Measurements from ENCODE around the gene GSTM3. TPM values are rescaled to one million over a fixed set of nuclear protein-coding genes. Genes with fewer than 3 reads are reported as not detected.

Gene GSTM3
- total RNA-seq, 4 donors from 2014 or later: 61.1 to 162 (median 132) TPM

DNA sequence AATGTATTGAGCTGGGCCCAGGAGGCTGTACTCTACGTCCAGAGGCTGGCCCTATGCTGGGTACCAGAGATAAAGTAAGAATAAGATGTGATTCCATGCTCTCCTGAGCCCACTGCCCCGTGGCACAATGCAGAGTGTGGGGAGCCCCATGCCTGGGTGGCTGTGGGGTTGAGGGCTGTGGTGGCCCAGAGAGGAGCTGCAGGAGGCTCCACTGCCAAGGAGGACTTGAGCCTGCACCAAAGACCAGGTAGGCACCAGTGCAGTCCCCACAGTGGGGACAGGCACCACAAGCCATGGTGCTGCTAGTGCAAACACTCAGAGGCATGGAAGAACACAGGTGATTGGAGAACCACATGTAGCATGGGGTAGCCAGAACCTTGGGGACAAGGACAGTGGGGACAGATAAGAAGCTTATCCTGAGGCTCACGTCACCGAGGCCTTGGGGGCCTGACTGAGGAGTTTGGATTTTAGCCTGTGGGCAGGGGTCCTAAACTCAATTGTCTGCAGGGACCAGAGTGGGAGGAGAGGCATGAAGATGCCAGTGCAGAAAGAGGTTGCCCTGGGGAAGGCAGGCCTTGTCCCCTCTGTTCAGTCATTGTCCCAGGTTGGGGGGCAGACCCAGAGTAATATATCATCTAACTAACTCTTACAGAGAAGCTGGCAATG is 44.7 kb upstream of the GSTM3 start:
- Histone ChIP-seq H3K4me1 (peaks cover 14 to 30% of the 10 kb centered on the region in 2 donors), H3K4me3 (replicated peaks in 1 of 3) (no peak overlapping the region), H3K9me3 (no peaks in the 10 kb centered on the region), H3K27me3 (no peaks in the 10 kb centered on the region), H3K36me3 (no peaks in the 10 kb centered on the region), H3K27ac (no peak overlapping the region)
- DNase-seq: no peak
- WGBS, 2 donors: 80 to 91% methylated on average over 4 of the region's 4 CpGs
- TF ChIP-seq POLR2A (IDR thresholded peaks at IDR 0.05): no peak
- TF ChIP-seq, protein P1, sequence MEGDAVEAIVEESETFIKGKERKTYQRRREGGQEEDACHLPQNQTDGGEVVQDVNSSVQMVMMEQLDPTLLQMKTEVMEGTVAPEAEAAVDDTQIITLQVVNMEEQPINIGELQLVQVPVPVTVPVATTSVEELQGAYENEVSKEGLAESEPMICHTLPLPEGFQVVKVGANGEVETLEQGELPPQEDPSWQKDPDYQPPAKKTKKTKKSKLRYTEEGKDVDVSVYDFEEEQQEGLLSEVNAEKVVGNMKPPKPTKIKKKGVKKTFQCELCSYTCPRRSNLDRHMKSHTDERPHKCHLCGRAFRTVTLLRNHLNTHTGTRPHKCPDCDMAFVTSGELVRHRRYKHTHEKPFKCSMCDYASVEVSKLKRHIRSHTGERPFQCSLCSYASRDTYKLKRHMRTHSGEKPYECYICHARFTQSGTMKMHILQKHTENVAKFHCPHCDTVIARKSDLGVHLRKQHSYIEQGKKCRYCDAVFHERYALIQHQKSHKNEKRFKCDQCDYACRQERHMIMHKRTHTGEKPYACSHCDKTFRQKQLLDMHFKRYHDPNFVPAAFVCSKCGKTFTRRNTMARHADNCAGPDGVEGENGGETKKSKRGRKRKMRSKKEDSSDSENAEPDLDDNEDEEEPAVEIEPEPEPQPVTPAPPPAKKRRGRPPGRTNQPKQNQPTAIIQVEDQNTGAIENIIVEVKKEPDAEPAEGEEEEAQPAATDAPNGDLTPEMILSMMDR (IDR thresholded peaks at IDR 0.05): no peak
- intact Hi-C loops (cut with DNase I): no loop called here

DNA sequence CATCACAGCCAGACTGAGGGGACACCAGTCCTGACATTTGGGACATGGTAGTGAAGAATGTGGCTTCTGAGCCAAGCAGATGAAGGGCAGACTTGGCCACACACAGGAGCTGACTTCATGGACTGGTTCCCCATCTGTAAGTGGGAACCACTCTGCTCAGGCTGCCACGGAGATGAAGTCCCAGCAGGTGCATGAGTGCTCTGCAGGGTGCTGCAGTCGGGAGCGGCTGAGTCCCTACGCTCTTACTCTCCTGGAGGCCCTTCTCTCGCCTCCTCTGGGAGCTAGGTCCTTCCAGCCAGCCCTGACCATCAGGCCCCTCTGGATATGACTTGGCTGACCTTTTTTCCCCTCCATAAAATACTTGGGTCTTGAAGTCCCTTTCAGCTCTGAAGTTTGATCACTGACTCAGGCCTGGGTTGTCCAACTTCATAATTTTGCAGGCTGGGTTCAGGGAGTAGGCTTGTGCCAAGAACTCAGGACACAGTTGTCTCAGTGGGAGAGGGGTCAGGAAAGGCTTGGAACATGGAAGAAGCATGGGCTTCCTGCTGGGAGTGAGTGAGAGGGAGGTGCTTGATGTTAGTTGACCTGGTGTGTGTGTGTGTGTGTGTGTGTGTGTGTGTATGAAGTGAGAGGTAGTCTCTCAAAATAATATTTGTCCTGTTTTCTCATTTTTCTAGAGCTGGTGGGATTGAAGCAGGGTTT is 43.9 kb upstream of the GSTM3 start:
- Histone ChIP-seq H3K36me3 (no peaks in the 10 kb centered on the region), H3K4me3 (replicated peaks in 1 of 3) (no peak overlapping the region), H3K9me3 (no peaks in the 10 kb centered on the region), H3K27me3 (no peaks in the 10 kb centered on the region), H3K4me1 (peaks cover 14 to 25% of the 10 kb centered on the region in 2 donors), H3K27ac (no peak overlapping the region)
- intact Hi-C loops (cut with DNase I): no loop called here
- no peak for DNase-seq
- no peak for TF ChIP-seq POLR2A (IDR thresholded peaks at IDR 0.05)
- TF ChIP-seq, protein P1 (IDR thresholded peaks at IDR 0.05): no peak
- 76 to 87% methylated on average over 4 to 5 of the region's 5 CpGs for WGBS, 2 donors

DNA sequence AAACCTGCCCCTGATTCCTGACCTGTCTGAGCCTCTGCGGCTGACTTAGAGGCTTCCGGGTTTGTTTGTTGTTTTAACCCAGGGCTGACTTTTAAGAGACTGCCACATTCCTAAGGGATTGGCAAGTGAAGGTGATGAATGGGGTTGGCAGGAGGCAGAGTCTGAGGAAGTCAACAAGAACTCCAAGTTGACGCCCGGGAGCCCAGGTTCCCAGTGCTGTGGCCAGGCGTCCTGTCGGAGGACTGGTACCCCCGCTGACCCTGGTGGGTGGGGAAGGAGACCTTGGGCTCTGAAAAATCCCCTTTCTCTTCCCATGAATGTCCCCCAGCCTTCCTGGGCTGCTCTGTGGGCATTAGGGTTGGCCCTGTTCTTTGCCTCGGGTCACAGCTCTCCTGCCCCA is 42.6 kb upstream of the GSTM3 start:
- H3K9me3 ChIP-seq: no peaks in the 10 kb centered on the region
- no peak overlapping the region for H3K4me3 ChIP-seq (replicated peaks in 1 of 3)
- peak; percentile 42 to 62 for DNase-seq
- H3K4me1 ChIP-seq: peaks cover 14 to 25% of the 10 kb centered on the region in 2 donors
- H3K36me3 ChIP-seq: no peaks in the 10 kb centered on the region
- H3K27ac ChIP-seq: peak overlapping the region; percentile 21 to 69 (median 29)
- TF ChIP-seq, protein P1 (IDR thresholded peaks at IDR 0.05): no peak
- TF ChIP-seq POLR2A (IDR thresholded peaks at IDR 0.05): no peak
- intact Hi-C loops (cut with DNase I): no loop called here
- WGBS, 2 donors: 40 to 58% methylated on average over 8 of the region's 8 CpGs
- no peaks in the 10 kb centered on the region for H3K27me3 ChIP-seq

DNA sequence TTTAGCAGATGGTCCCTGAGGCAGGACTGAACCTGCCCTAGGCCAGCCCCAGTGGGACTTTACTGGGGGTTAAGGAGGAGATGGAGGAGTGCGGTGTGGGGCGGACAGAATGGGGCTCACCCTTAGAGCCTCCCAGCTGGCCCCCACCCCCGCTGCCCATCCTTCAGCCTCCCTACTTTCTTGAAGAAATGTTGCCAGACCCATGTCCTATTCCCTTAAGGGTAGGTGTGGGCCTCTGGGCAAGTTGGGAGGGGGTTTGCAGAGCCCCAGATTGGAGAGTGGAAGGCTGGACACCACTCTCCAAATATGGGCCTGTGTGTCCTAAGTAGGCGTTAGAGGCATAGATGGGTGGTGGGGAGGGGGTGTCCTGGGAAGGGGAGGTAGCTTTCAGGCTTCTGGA is 42.1 kb upstream of the GSTM3 start:
- Histone ChIP-seq H3K27me3 (no peaks in the 10 kb centered on the region), H3K9me3 (no peaks in the 10 kb centered on the region), H3K27ac (peak overlapping the region; percentile 21 to 69 (median 29)), H3K36me3 (no peaks in the 10 kb centered on the region), H3K4me1 (peaks cover 14 to 25% of the 10 kb centered on the region in 2 donors), H3K4me3 (replicated peaks in 1 of 3) (no peak overlapping the region)
- intact Hi-C loops (cut with DNase I): no loop called here
- TF ChIP-seq, protein P1 (IDR thresholded peaks at IDR 0.05): no peak
- no peak for TF ChIP-seq POLR2A (IDR thresholded peaks at IDR 0.05)
- WGBS, 2 donors: 90 to 94% methylated on average over 4 of the region's 4 CpGs
- DNase-seq: no peak

DNA sequence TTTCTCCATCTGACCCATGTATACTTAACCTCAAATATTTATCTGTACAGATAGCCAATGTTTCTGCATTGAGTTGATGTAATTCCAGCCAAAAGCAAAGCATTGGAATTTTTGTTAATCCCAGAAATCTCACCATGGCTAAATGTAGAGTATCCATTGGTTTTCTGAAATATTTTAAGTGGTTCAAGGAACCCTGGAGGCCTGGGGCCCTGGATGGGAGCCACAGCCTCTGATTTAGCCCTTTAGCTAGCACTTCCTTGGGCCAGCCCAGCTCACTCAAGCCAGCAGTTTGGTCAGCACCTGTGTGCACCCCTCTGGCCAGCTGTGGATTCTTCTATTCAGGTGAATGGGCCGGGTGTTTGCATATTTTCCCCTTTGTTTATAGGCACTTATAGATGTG is 41.7 kb upstream of the GSTM3 start:
- intact Hi-C loops (cut with DNase I): no loop called here
- Histone ChIP-seq H3K27me3 (no peaks in the 10 kb centered on the region), H3K4me3 (replicated peaks in 1 of 3) (no peak overlapping the region), H3K27ac (peak overlapping the region in 1 of 3 donors; percentile 69), H3K9me3 (no peaks in the 10 kb centered on the region), H3K4me1 (peaks cover 14 to 25% of the 10 kb centered on the region in 2 donors), H3K36me3 (no peaks in the 10 kb centered on the region)
- DNase-seq: peak in 1 of 2 donors; percentile 13
- TF ChIP-seq POLR2A (IDR thresholded peaks at IDR 0.05): no peak
- TF ChIP-seq, protein P1 (IDR thresholded peaks at IDR 0.05): no peak
- WGBS, 2 donors: 62 to 67% methylated on average over 1 of the region's 1 CpG
